Measurements from ENCODE around the gene PPM1H. TPM values are rescaled to one million over a fixed set of nuclear protein-coding genes. Genes with fewer than 3 reads are reported as not detected.

The PPM1H gene
- total RNA-seq, 3 donors from 2014 or later (not counting 1 experiment from before 2014, with no cell fraction given) = 0.18 to 2.1 (median 0.40) TPM

GRCh38 chr12:62676521-62677307 lies 258.2 kb downstream of the PPM1H start:
- ATAC-seq (no peak), DNase-seq (no peak)
- intact Hi-C loops (cut with micrococcal nuclease) = no loop called here
- Histone ChIP-seq H3K27me3 (ENCODE audit: control insufficient read depth, insufficient read depth, low read length) (no peaks in the 10 kb centered on the region), H3K36me3 (ENCODE audit: control insufficient read depth, insufficient read depth, low read length) (no peaks in the 10 kb centered on the region), H3K4me1 (ENCODE audit: control insufficient read depth, insufficient read depth, low read length) (no peaks in the 10 kb centered on the region), H3K4me3 (ENCODE audit: low read length) (no peak overlapping the region), H3K9me3 (ENCODE audit: control insufficient read depth, insufficient read depth, low read length) (peaks cover 3% of the 10 kb centered on the region), H3K27ac (ENCODE audit: low read length) (no peak overlapping the region)
- WGBS (ENCODE audit: insufficient coverage) = 95% methylated on average over 11 of the region's 11 CpGs
- Mint-ChIP-seq H3K36me3 (no peaks in the 10 kb centered on the region), H3K27me3 (ENCODE audit: low read depth in 2 of 2) (peaks cover 3 to 7% of the 10 kb centered on the region in 2 donors), H3K4me1 (no peaks in the 10 kb centered on the region), H3K27ac (no peak overlapping the region), H3K4me3 (no peak overlapping the region), H3K9me3 (no peaks in the 10 kb centered on the region)
- no peak for TF ChIP-seq CTCF (IDR thresholded peaks at IDR 0.05)

- Histone ChIP-seq H3K4me1 (ENCODE audit: control insufficient read depth, insufficient read depth, low read length) (no peaks in the 10 kb centered on the region), H3K27ac (ENCODE audit: low read length) (no peak overlapping the region), H3K36me3 (ENCODE audit: control insufficient read depth, insufficient read depth, low read length) (no peaks in the 10 kb centered on the region), H3K27me3 (ENCODE audit: control insufficient read depth, insufficient read depth, low read length) (no peaks in the 10 kb centered on the region), H3K9me3 (ENCODE audit: control insufficient read depth, insufficient read depth, low read length) (peaks cover 3% of the 10 kb centered on the region), H3K4me3 (ENCODE audit: low read length) (no peak overlapping the region)
- H3K27me3 Mint-ChIP-seq (ENCODE audit: low read depth in 2 of 2) = no peaks in the 10 kb centered on the region
- intact Hi-C loops (cut with micrococcal nuclease) = no loop called here
- WGBS (ENCODE audit: insufficient coverage) = 92% methylated on average over 6 of the region's 6 CpGs
- DNase-seq (no peak), ATAC-seq (no peak)
- H3K27ac Mint-ChIP-seq = no peak overlapping the region
- no peaks in the 10 kb centered on the region for H3K9me3 Mint-ChIP-seq
- no peaks in the 10 kb centered on the region for H3K36me3 Mint-ChIP-seq
- no peaks in the 10 kb centered on the region for H3K4me1 Mint-ChIP-seq
- no peak overlapping the region for H3K4me3 Mint-ChIP-seq
- no peak for TF ChIP-seq CTCF (IDR thresholded peaks at IDR 0.05)
Observed at GRCh38 chr12:62673028-62673815, 261.7 kb downstream of the PPM1H start.

GRCh38 chr12:62670986-62671720 lies 263.8 kb downstream of the PPM1H start:
- intact Hi-C loops (cut with micrococcal nuclease) = no loop called here
- no peak overlapping the region for H3K4me3 ChIP-seq (ENCODE audit: low read length)
- no peaks in the 10 kb centered on the region for H3K4me1 Mint-ChIP-seq
- H3K27ac ChIP-seq (ENCODE audit: low read length) = no peak overlapping the region
- no peaks in the 10 kb centered on the region for H3K27me3 ChIP-seq (ENCODE audit: control insufficient read depth, insufficient read depth, low read length)
- no peaks in the 10 kb centered on the region for H3K4me1 ChIP-seq (ENCODE audit: control insufficient read depth, insufficient read depth, low read length)
- TF ChIP-seq CTCF (IDR thresholded peaks at IDR 0.05) = no peak
- no peaks in the 10 kb centered on the region for H3K36me3 ChIP-seq (ENCODE audit: control insufficient read depth, insufficient read depth, low read length)
- H3K4me3 Mint-ChIP-seq = no peak overlapping the region
- H3K27me3 Mint-ChIP-seq (ENCODE audit: low read depth in 2 of 2) = no peaks in the 10 kb centered on the region
- H3K9me3 Mint-ChIP-seq = no peaks in the 10 kb centered on the region
- H3K27ac Mint-ChIP-seq = no peak overlapping the region
- DNase-seq = no peak
- ATAC-seq = no peak
- 85% methylated on average over 10 of the region's 10 CpGs for WGBS (ENCODE audit: insufficient coverage)
- no peaks in the 10 kb centered on the region for H3K36me3 Mint-ChIP-seq
- no peaks in the 10 kb centered on the region for H3K9me3 ChIP-seq (ENCODE audit: control insufficient read depth, insufficient read depth, low read length)
